HepG2 (cell line): ENCODE results near the gene RIPPLY2. TPM values are rescaled to one million over a fixed set of nuclear protein-coding genes. Genes with fewer than 3 reads are reported as not detected.
A peak's percentile ranks its signal among the peaks of the same experiment; 100 is the strongest.

Experiments used
- AFF4 ChIP-seq: sonication (generic); formaldehyde crosslinking; IDR thresholded peaks from 2 replicates; pipeline ENCODE4 v1.4.0; 2020; ENCODE audit warnings: missing genetic modification reagents
- CC2D1A ChIP-seq: sonication (generic); formaldehyde crosslinking; IDR thresholded peaks from 2 replicates; pipeline ENCODE4 v1.8.1; 2023; ENCODE audit warnings: mild to moderate bottlenecking, missing genetic modification reagents
- CEBPG ChIP-seq: IDR thresholded peaks from 2 replicates; pipeline ENCODE4 v1.6.1; 2016
- ELF4 ChIP-seq: sonication (generic); formaldehyde crosslinking; IDR thresholded peaks from 2 replicates; pipeline ENCODE4 v1.5.0; 2020; ENCODE audit warnings: missing genetic modification reagents, mild to moderate bottlenecking, moderate library complexity, borderline replicate concordance
- EP300 ChIP-seq, 3 experiments: sonication (generic) in 1 of 3; formaldehyde crosslinking in 1 of 3; IDR thresholded peaks; 2 replicates each; pipeline versions ENCODE4 v1.5.1 to v1.6.1; 2011 to 2020; ENCODE audit warnings: low read depth in 2 of 3, low read length in 2 of 3, borderline replicate concordance in 1 of 3, improper control_type of control experiment in 1 of 3, mild to moderate bottlenecking in 1 of 3, missing genetic modification reagents in 1 of 3, moderate library complexity in 1 of 3
- FOXM1 ChIP-seq: sonication (generic); formaldehyde crosslinking; IDR thresholded peaks from 2 replicates; pipeline ENCODE4 v1.5.0; 2020; ENCODE audit warnings: missing genetic modification reagents
- FOXP4 ChIP-seq: sonication (generic); formaldehyde crosslinking; IDR thresholded peaks from 2 replicates; pipeline ENCODE4 v1.4.0; 2020; ENCODE audit warnings: missing genetic modification reagents
- HINFP ChIP-seq: sonication (generic); formaldehyde crosslinking; IDR thresholded peaks from 2 replicates; pipeline ENCODE4 v1.4.0; 2020; ENCODE audit warnings: low read depth, mild to moderate bottlenecking, missing genetic modification reagents
- NR2C2 ChIP-seq: sonication (generic); formaldehyde crosslinking; IDR thresholded peaks from 2 replicates; pipeline ENCODE4 v1.4.0; 2020; ENCODE audit warnings: missing genetic modification reagents, mild to moderate bottlenecking, moderate library complexity, borderline replicate concordance
- PHF5A ChIP-seq: IDR thresholded peaks from one replicate; pipeline ENCODE4 v1.6.1; 2018; ENCODE audit warnings: low read depth, missing genetic modification reagents; ENCODE audit not compliant: unreplicated experiment
- ZNF20 ChIP-seq: sonication (generic); formaldehyde crosslinking; IDR thresholded peaks from 2 replicates; pipeline ENCODE4 v1.4.0; 2020; ENCODE audit warnings: mild to moderate bottlenecking, moderate library complexity, missing genetic modification reagents
- ZNF263 ChIP-seq: sonication (generic); formaldehyde crosslinking; IDR thresholded peaks from 2 replicates; pipeline ENCODE4 v1.4.0; 2020; ENCODE audit warnings: missing genetic modification reagents
- ZNF563 ChIP-seq: sonication (generic); formaldehyde crosslinking; IDR thresholded peaks from 2 replicates; pipeline ENCODE4 v1.8.0; 2022; ENCODE audit warnings: mild to moderate bottlenecking, moderate library complexity, missing genetic modification reagents
- ZNF709 ChIP-seq: sonication (generic); formaldehyde crosslinking; IDR thresholded peaks from 2 replicates; pipeline ENCODE4 v1.5.0; 2020; ENCODE audit warnings: mild to moderate bottlenecking, missing genetic modification reagents
- ZNF800 ChIP-seq: sonication (generic); formaldehyde crosslinking; IDR thresholded peaks from 2 replicates; pipeline ENCODE4 v1.4.0; 2020; ENCODE audit warnings: missing genetic modification reagents
- ZUFSP ChIP-seq: sonication (generic); formaldehyde crosslinking; IDR thresholded peaks from 2 replicates; pipeline ENCODE4 v1.9.0; 2021; ENCODE audit warnings: missing genetic modification reagents, mild to moderate bottlenecking, borderline replicate concordance
- polyA plus RNA-seq, 8 experiments: library from polyadenylated mRNA; depleted of rRNA in 3 of 8; stranded (reverse) in 7 of 8; unstranded in 1 of 8; fragments of >200 nt; fragmentation: Illumina TruSeq in 4 of 8; extraction: Trizol in 4 of 8; gene quantifications; 2 replicates each; pipeline versions ENCODE4 v1.2.1 to v1.2.3, GENCODE V29; 2011 to 2016; ENCODE audit warnings: low read depth in 4 of 8, missing spikeins in 1 of 8, mixed read lengths in 1 of 8; ENCODE audit not compliant: insufficient read depth in 1 of 8
- total RNA-seq, 5 experiments: library from RNA; depleted of rRNA; stranded (reverse); fragments of >200 nt; fragmentation: Illumina TruSeq; extraction: Trizol; gene quantifications; 2 replicates each; pipeline ENCODE4 v1.2.3, GENCODE V29; 2016; ENCODE audit warnings: low read depth in 1 of 5

RIPPLY2 gene
- total and polyA plus RNA-seq, 2 of the 13 experiments (the other 11 are each of a cell fraction or from before 2014, with no cell fraction given), result not detected

GRCh38 chr6:83859410-83860358 is 6.5 kb downstream of the RIPPLY2 start, which contains the start of gene CYB5R4 (continued):
- no peak for TF ChIP-seq ZUFSP (CRISPR knock-in tag)
- TF ChIP-seq PHF5A (CRISPR knock-in tag), result no peak
- peak; percentile 77 for TF ChIP-seq ZNF263 (CRISPR knock-in tag)
- no peak for TF ChIP-seq ZNF20 (CRISPR knock-in tag)
- peak; percentile 92; the same call in 1 of the 2 replicates for TF ChIP-seq FOXM1 (CRISPR knock-in tag)
- peak; percentile 94 for TF ChIP-seq AFF4 (CRISPR knock-in tag)
- TF ChIP-seq ELF4 (CRISPR knock-in tag), result peak; percentile 91
- TF ChIP-seq HINFP (CRISPR knock-in tag), result peak; percentile 89
- peak; percentile 95 for TF ChIP-seq ZNF709 (CRISPR knock-in tag)
- peak; percentile 58 for TF ChIP-seq CEBPG (CRISPR knock-in tag)
- TF ChIP-seq NR2C2 (CRISPR knock-in tag), result peak; percentile 97
- peak; percentile 95 for TF ChIP-seq ZNF563
- no peak for TF ChIP-seq CC2D1A (CRISPR knock-in tag)
- peak; percentile 36 for TF ChIP-seq FOXP4 (CRISPR knock-in tag)
- peak; percentile 86; the same call in 1 of the 2 replicates for TF ChIP-seq ZNF800 (CRISPR knock-in tag)
- 0 out of 4 replicates have a peak, but pooled peaks of 1 of the 2 experiments have one; percentile 21 for TF ChIP-seq EP300 (IDR thresholded peaks at IDR 0.05; ENCODE audit: low read depth in 2 of 2, low read length in 2 of 2)
- peak; percentile 80 for TF ChIP-seq EP300 (CRISPR knock-in tag; IDR thresholded peaks at IDR 0.05; ENCODE audit: borderline replicate concordance)
